Stimulated activated CD4-positive, alpha-beta T cell treated with anti-CD3 and anti-CD28 coated beads, Interleukin-1b, Interleukin-23, amount 100 ng/mL, for 4 hours (primary cell): ENCODE results near the gene BMP6.
A peak's percentile ranks its signal among the peaks of the same experiment; 100 is the strongest.

Source experiments
- DNase-seq, 2 donors: peaks; one replicate each; pipeline ENCODE4 v3.0.0-alpha.2; 2020; ENCODE audit warnings: low read depth in 2 of 2

BMP6 gene

GRCh38 chr6:7725849-7726415, at the start of gene BMP6:
BMP6 (plus strand) TSS chr6:7726099; CDS start chr6:7726956, 857 bp downstream.
- DNase-seq, result peak; percentile 10 to 40

DNA sequence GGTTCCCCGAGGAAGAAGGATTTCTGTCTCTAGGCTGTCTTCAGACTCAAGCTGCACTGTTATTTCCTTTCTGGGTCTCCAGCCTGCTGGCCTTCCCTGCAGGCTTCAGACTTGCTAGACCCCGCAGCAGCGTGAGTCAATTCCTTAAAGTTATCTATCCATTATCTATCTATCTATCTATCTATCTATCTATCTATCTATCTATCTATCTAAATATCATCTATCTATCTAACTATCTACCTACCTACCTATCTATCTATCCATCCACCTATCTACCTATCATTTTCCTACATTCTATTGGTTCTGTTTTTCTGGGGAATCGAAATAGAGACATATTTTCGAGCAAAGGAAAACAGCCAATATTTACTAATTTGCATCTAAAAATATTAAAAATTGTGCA, 48.7 kb upstream of the BMP6 start:
- no peak for DNase-seq

GRCh38 chr6:7680393-7681075, 45.4 kb upstream of the BMP6 start:
- no peak for DNase-seq

DNA sequence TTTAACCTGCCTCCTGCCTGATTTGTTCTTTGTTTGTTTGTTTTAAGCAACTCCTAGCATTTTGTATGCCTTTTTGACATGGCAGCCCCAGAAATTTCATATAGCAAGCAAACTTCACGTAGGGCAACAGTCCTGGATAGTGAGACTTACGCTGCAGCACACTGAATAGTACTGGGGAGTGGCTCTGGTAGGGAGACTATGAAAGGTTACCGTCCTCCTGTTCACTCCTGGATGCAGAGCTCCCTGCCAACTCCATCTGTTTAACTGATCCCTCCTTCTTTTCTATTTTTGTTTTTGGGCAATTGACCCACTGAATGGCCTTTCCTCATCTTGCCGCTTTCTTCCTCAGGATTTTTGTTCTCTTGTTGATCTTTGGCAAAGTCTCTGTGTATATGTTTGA, 44.5 kb upstream of the BMP6 start:
- no peak for DNase-seq

DNA sequence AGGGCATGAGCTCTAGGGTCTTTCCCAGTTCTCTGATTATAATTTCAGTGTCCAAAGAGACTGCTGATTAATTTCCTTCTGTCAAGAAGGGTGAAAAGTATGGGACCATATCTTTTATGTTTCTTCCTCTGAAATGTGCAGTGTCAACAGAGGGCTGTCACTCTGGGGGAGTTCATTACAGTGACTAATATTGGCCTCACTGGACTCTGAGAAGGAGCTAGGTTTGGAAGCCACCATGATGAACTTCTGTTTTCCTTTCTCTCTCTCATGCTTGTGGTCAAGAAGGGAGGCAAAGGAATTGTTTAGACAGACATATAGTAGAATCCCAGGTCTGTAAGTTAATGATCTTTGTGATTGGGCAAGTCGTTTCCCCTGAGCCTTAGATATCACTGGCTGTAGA, 41.8 kb upstream of the BMP6 start:
- no peak for DNase-seq

DNA sequence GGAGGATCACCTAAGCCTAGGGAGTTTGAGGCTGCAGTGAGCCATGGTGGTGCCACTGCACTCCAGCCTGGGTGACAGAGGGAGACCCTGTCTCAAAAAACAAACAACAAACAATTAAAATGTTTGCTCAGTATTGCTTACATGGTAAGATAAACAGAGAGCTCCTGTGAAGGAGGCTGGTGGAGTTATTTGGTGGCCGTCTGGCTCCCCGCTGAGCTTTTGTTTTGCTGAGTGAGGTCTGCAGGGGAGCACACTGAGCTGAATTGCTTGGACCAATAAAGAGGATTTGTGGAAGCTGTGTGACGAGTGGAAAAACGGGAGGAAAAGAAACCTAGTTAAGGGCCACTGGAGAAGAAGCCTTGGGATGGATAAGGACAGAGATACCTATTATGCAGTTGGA, 41.1 kb upstream of the BMP6 start:
- DNase-seq, result no peak

GRCh38 chr6:7685276-7685675, 40.6 kb upstream of the BMP6 start:
- DNase-seq, result no peak

- DNase-seq, result no peak
Observed at GRCh38 chr6:7687145-7688111, 38.5 kb upstream of the BMP6 start.

DNA sequence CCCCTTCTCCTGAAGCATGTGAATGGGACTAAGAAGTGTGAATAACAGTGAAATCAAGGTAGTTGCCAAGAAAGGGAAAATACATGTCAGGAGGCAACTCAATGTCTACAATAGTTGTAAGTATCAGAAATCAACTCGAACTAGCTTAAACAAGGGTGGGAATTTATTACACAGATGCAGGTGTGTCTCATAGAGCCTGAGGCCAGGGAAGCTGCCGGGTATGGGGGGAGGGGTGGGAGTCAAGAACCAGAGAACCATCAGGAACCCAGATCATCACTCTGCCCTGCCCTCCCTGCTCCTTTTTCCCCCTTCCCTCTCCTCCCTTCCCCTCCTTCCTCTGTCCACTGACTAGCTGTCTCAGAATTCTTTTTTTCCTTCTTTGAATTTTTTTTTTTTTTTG, 34.9 kb upstream of the BMP6 start:
- no peak for DNase-seq

DNA sequence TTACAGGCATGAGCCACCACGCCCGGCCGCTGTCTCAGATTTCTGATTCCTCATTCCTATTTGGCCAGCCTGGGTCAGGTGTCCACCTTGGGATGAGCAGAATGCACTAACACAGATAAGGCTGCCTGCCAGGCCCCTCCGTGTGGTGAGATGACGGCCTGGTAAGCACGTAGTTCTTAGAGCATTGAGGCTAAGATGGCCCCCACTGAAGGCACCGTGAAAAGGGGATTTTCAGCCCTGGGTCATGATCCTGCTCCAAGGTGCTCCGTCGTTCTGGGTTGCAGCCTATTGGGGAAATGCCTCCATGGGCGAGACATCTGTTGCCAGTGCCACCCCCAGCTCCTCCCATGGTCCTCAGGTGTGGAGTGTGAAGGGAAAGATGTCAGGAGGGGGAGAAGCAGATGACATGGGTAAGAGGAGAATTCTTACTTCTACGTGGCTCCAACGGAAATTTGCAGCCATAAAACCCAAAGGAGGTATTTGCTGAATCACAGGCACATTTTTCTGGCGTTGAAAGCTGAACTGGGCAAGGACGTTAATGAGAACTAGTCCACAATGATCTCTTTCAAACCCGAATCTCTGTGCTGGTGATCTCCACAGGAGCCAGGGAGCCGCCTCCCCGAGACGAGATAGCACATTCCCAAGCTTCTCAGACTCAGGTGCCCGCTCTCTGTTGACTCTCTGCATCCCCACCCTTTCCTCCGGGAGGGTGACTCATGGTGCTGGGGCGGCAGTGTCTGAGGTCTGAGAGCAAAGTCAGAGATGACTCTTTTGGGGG, 34.0 kb upstream of the BMP6 start:
- no peak for DNase-seq

DNA sequence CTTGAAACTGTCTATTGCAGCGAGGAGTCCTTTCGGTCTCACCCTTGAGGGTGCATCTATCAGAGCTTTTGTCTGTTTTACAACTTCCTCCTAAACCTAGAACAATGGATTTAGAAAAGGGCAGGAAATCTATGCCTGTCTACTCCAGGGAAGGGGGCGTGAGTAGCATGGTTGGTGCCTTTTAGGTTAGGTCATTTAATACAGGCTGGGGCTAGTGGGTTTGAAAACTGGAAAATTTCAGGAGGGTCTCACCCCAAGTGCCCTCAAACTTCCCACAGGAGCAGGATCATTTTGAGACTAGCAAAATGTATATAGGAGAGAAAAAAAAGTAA, 33.5 kb upstream of the BMP6 start:
- no peak for DNase-seq

- no peak for DNase-seq
Observed at GRCh38 chr6:7693827-7694226, 32.1 kb upstream of the BMP6 start.

DNA sequence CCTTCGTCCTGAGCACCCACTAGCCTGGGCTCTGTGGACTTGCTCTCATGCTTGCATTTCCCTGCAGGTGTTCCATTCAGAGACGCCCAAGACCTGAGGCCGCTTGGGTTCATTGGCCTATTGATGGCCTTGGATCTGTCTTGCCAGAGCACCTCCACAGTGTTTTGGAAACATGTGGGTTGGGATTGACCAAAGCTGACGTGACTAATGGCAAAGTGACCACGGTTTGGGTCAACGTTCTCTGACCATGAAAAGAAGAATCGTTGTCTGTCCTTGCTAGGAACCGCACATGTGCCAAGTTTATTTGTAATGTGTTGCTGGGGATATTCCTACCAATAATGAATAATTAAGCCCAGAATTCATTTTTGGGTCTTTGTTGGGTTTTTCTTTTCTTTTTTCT, 29.8 kb upstream of the BMP6 start:
- DNase-seq, result no peak

- no peak for DNase-seq
Observed at GRCh38 chr6:7697432-7697819, 28.5 kb upstream of the BMP6 start.

DNA sequence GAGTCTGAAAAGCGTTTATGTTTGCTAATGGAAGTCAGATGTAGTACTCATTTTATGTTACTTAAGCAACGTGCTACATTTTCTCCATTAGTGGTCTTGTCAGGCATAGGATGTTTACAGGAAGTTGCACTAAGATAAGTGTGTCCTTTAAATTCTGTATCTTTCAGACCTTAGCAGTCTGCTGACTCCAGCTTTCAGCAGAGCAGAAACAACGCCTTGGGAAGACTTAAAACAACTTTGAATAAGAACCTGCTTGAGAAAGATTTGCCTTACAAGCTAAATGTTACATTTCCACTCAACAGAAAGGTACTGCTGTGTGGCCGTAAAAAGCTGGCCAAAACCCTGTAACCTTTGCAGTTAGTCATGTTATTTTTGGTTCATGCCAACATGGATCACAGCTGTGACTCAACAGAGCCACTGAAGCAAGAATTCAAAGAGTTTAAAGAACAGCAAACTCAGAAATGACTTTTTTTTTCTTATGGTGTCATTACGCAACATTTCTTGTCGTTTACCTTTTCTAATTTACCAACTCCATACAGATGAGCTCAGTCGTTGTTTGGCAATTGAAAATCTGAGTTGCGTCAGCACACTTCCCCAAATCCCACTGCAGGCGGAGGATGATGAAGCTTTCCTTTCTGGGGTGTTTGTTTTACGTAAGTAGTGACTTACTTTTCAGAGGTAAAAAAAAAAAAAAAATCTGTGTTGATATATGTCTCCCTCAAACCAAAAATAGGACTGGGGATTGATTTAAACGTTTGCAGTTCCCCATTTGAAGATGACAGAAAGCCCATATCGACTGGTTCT, 27.9 kb upstream of the BMP6 start:
- DNase-seq, result no peak

DNA sequence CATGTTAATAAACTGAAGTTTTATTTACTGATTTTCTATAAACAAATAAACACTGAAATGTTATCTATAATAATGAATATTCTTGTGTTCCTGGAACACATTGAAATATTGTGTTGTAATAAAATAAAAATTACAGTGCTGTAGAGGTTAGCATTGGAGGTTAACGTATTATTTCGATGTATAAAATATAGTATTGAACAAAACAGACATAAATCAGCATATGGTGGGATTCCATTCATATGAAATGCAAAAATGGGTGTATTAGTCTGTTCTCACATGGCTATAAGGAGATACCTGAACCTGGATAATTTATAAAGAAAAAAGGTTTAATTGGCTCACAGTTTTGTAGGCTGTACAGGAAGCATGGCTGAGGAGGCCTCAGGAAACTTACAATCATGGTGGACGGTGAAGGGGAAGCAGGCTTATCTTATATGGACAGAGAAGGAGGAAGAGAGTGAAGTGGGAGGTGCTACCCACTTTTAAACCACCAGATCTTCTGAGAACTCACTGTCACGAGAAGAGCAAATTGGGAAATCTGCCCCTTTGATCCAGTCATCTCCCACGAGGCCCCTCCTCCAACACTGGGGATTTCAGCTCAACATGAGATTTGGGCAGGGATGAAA, 24.6 kb upstream of the BMP6 start:
- no peak for DNase-seq

GRCh38 chr6:7703148-7703680, 22.7 kb upstream of the BMP6 start:
- no peak for DNase-seq

- DNase-seq, result no peak
Observed at GRCh38 chr6:7705483-7705882, 20.4 kb upstream of the BMP6 start.

- no peak for DNase-seq
Observed at GRCh38 chr6:7706269-7706668, 19.6 kb upstream of the BMP6 start.

DNA sequence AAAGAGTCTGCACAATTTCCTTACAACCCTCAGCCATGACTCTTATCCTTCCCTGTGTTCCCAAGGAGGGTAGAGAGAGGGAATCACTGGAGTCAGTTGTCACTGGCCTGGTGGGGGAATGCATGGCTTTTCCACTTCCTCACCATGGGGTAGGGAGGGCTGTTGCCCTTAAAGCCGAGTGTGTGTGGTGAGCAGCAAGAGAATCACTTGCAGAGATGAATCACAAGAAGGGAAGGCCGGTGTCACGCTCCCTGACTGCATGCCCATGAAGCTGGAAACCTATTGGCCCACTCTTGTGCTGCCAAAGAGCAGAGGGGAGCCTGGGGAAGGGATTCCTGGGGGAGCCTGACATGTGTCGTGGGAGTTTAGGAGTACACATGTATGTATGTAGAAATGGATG, 18.1 kb upstream of the BMP6 start:
- no peak for DNase-seq
